Testis (tissue), 3 donors: ENCODE results near the gene REP15. TPM values are rescaled to one million over a fixed set of nuclear protein-coding genes. Genes with fewer than 3 reads are reported as not detected.
A peak's percentile ranks its signal among the peaks of the same experiment; 100 is the strongest.

Experiments
- DNase-seq: peaks from one replicate; pipeline ENCODE4 v3.0.0-alpha.2; 2019
- H3K27ac ChIP-seq, 2 donors: fragments of 200-600 bp; sonication (generic); one replicate each; pipeline ENCODE4 v1.5.1; 2019
- H3K27me3 ChIP-seq: fragments of 200-600 bp; sonication (generic); one replicate; pipeline ENCODE4 v1.5.1; 2019
- H3K36me3 ChIP-seq: fragments of 200-600 bp; sonication (generic); one replicate; pipeline ENCODE4 v1.5.1; 2017; ENCODE audit warnings: low read depth; ENCODE audit errors: missing control alignments
- H3K4me1 ChIP-seq: fragments of 200-600 bp; sonication (generic); one replicate; pipeline ENCODE4 v1.5.1; 2019
- H3K4me3 ChIP-seq, 2 donors: fragments of 200-600 bp; sonication (generic); one replicate each; pipeline ENCODE4 v1.5.1; 2017 to 2019
- H3K9me3 ChIP-seq: fragments of 200-600 bp; sonication (generic); one replicate; pipeline ENCODE4 v1.5.1; 2017
- POLR2A ChIP-seq: fragments of 450-650 bp; IDR thresholded peaks from one replicate; pipeline ENCODE4 v1.6.1; 2017; ENCODE audit warnings: antibody characterized with exemption, mild to moderate bottlenecking, moderate library complexity
- WGBS, 2 donors: methylation state at CpG; one replicate each; pipeline ENCODE4 v1.1.5; 2018; 5-methylcytosine and 5-hydroxymethylcytosine counted together
- intact Hi-C: fragments of 100-400 bp; cut with DNase I; formaldehyde crosslinking; loops from one replicate; pipeline ENCODE4 v1.15.1; 2023; ENCODE audit warnings: low total_unique reads
- polyA plus RNA-seq: library from polyadenylated mRNA; stranded (reverse); fragments of 350-450 nt; fragmentation: Illumina TruSeq; extraction: RNeasy Lipid Tissue Mini Kit (QIAGEN cat#74804); gene quantifications from one replicate; pipeline ENCODE4 v1.2.3, GENCODE V29; 2014; ENCODE audit warnings: low read depth, low replicate concordance; ENCODE audit not compliant: insufficient read depth
- total RNA-seq, 2 donors: library from RNA; depleted of rRNA; stranded (reverse); fragments of >200 nt; gene quantifications; one replicate each; pipeline ENCODE4 v1.2.3, GENCODE V29; 2016
- TF ChIP-seq, protein P1 (sequence below), 3 experiments: fragments of 450-650 bp in 2 of 3; fragments of 200-600 bp in 1 of 3; sonication (generic) in 1 of 3; IDR thresholded peaks; one replicate each; pipeline ENCODE4 v1.5.1; 2016 to 2019; ENCODE audit warnings: antibody characterized with exemption in 3 of 3, mild to moderate bottlenecking in 2 of 3, moderate library complexity in 1 of 3

Gene REP15
- total and polyA plus RNA-seq, 3 donors from 2014 or later, result 0.73 to 1.1 (median 1.0) TPM

DNA sequence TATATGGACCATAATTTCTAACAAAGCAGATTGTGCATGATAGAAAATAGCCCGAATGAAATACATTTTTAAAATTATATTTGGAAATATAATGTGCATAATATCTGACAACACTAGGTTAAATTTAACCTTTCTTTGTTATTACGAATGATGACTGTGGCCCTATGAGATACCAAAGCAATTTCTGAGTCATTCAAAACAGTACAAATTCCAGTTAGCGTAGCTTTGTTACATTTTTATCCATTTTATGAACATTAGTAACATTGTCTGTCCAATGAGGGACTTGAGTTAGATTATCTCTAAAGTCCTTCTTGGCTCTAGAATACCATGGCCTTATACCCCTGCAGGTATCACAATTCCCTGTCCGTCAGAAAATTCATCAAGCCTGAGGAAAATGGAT lies 39.0 kb upstream of the REP15 start:
- no peaks in the 10 kb centered on the region for H3K27me3 ChIP-seq
- DNase-seq, result no peak
- intact Hi-C loops, result no loop called here
- no peaks in the 10 kb centered on the region for H3K4me1 ChIP-seq
- TF ChIP-seq POLR2A, result no peak
- TF ChIP-seq, protein P1, sequence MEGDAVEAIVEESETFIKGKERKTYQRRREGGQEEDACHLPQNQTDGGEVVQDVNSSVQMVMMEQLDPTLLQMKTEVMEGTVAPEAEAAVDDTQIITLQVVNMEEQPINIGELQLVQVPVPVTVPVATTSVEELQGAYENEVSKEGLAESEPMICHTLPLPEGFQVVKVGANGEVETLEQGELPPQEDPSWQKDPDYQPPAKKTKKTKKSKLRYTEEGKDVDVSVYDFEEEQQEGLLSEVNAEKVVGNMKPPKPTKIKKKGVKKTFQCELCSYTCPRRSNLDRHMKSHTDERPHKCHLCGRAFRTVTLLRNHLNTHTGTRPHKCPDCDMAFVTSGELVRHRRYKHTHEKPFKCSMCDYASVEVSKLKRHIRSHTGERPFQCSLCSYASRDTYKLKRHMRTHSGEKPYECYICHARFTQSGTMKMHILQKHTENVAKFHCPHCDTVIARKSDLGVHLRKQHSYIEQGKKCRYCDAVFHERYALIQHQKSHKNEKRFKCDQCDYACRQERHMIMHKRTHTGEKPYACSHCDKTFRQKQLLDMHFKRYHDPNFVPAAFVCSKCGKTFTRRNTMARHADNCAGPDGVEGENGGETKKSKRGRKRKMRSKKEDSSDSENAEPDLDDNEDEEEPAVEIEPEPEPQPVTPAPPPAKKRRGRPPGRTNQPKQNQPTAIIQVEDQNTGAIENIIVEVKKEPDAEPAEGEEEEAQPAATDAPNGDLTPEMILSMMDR (IDR thresholded peaks at IDR 0.05), result no peak
- no peak overlapping the region for H3K4me3 ChIP-seq
- no peaks in the 10 kb centered on the region for H3K36me3 ChIP-seq
- WGBS, 2 donors, result 63 to 72% methylated on average over 4 of the region's 4 CpGs
- H3K27ac ChIP-seq, result peak overlapping the region; percentile 17 to 48
- no peaks in the 10 kb centered on the region for H3K9me3 ChIP-seq

DNA sequence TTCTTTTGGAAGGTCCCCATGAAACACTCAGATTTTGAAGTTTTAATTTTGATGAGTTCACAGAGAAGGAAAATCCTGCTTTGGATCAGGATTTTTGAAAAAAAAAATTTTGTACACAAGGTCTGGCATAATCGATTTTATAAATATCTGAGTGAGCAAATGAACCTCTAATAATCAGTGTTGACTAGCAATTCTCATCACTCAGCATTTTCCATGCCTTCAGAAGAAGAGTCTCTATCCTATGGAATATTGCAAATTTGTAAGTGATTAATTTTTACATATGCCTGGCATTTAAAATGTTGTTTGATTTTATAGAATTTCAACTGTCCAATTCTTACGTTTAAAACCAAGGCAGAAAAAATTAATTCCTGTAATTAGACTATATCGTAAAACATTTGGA lies 30.5 kb upstream of the REP15 start:
- H3K36me3 ChIP-seq, result no peaks in the 10 kb centered on the region

DNA sequence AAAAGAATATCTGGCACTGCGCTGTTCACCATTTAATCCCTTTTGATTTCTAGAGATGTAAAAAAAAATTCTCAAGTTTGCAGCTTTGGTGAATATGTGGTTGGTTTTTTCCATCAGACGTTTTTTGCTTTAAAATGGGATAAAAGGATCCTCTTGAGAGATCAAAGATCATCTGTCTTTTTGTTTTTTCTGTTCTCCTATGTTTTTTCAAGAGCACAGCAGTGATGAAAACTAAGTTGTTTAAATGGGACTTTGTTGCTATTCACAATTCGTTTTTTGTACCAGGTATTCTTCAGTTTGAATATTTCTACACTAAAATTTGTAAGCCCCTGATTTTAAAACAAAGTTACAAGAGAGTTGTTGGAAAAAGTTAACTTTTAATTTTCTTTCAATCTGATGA lies 29.7 kb upstream of the REP15 start:
- H3K9me3 ChIP-seq, result no peaks in the 10 kb centered on the region
- WGBS, 2 donors, result 56 to 61% methylated on average over 3 of the region's 3 CpGs
- no peaks in the 10 kb centered on the region for H3K27me3 ChIP-seq
- no peak overlapping the region for H3K4me3 ChIP-seq
- DNase-seq, result no peak
- H3K27ac ChIP-seq, result no peak overlapping the region
- H3K36me3 ChIP-seq, result no peaks in the 10 kb centered on the region
- intact Hi-C loops, result no loop called here
- H3K4me1 ChIP-seq, result no peaks in the 10 kb centered on the region
- TF ChIP-seq, protein P1 (IDR thresholded peaks at IDR 0.05), result no peak
- TF ChIP-seq POLR2A, result no peak

More for the DNA sequence above, 30.5 kb upstream of the REP15 start:
- 69 to 96% methylated on average over 3 of the region's 3 CpGs for WGBS, 2 donors
- intact Hi-C loops, result no loop called here
- TF ChIP-seq, protein P1 (IDR thresholded peaks at IDR 0.05), result no peak
- no peak for TF ChIP-seq POLR2A
- no peak overlapping the region for H3K27ac ChIP-seq
- H3K4me1 ChIP-seq, result no peaks in the 10 kb centered on the region
- H3K4me3 ChIP-seq, result no peak overlapping the region
- no peaks in the 10 kb centered on the region for H3K27me3 ChIP-seq
- no peak for DNase-seq
- H3K9me3 ChIP-seq, result no peaks in the 10 kb centered on the region

DNA sequence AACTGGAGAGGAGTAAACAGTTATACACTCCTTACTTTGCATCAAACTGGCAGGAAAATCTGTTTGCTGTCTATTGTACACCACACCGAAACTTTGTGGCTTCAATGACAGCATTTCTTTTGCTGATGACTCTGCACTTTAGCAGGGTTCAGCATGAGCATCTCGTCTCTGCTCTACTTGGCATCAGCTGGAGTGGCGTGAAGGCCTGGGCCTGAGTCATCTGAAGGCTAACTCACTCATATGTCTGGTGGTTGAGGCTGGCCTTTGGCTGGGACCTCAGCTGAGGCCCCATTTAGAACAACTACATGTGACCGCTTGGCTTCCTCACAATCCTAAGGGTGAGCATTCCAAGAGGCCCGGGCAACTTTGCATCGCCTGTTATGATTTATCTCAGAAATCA lies 28.7 kb upstream of the REP15 start:
- intact Hi-C loops, result no loop called here
- H3K9me3 ChIP-seq, result no peaks in the 10 kb centered on the region
- TF ChIP-seq, protein P1 (IDR thresholded peaks at IDR 0.05), result no peak
- no peak for TF ChIP-seq POLR2A
- no peak for DNase-seq
- H3K4me1 ChIP-seq, result peaks cover 4% of the 10 kb centered on the region
- H3K27me3 ChIP-seq, result no peaks in the 10 kb centered on the region
- H3K27ac ChIP-seq, result no peak overlapping the region
- H3K36me3 ChIP-seq, result no peaks in the 10 kb centered on the region
- 90 to 97% methylated on average over 6 of the region's 6 CpGs for WGBS, 2 donors
- H3K4me3 ChIP-seq, result no peak overlapping the region

DNA sequence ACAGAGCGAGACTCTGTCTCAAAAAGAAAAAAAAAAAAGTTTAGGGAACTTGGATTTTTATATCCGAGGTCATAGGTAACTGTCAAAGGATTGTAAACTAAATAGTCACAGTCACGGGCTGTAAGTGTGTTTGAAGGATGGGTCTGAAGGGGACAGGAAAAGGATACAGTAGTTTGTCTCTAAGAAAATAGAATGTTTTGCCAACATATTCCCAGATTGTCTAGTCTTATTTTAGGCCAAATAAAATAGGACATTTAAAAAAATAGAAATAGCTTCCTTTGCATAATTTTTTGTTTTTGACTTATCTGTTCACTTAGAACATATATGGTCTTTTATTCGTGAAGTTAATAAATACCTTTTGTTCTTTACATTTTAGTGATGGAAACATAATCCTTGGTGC lies 24.2 kb upstream of the REP15 start:
- no peaks in the 10 kb centered on the region for H3K9me3 ChIP-seq
- DNase-seq, result no peak
- WGBS, 2 donors, result 67 to 77% methylated on average over 4 of the region's 4 CpGs
- TF ChIP-seq, protein P1 (IDR thresholded peaks at IDR 0.05), result no peak
- TF ChIP-seq POLR2A, result no peak
- no peaks in the 10 kb centered on the region for H3K27me3 ChIP-seq
- no peaks in the 10 kb centered on the region for H3K36me3 ChIP-seq
- H3K4me3 ChIP-seq, result no peak overlapping the region
- H3K4me1 ChIP-seq, result peaks cover 5% of the 10 kb centered on the region
- intact Hi-C loops, result no loop called here
- H3K27ac ChIP-seq, result peak overlapping the region in 1 of 2 donors; percentile 8
